ENCODE results near the gene JAZF1. TPM values are rescaled to one million over a fixed set of nuclear protein-coding genes. Genes with fewer than 3 reads are reported as not detected.

The JAZF1 gene
- total and polyA plus RNA-seq, 2 of the 8 experiments (the other 6 are each of a cell fraction or from before 2014, with no cell fraction given) = 2.6 to 21.8 TPM

- no peak overlapping the region for H2AK5ac ChIP-seq (ENCODE audit: low read depth, low read length)
- H3K79me2 ChIP-seq (ENCODE audit: control insufficient read depth in 1 of 2, insufficient read depth in 2 of 2, low read length in 2 of 2) = peaks cover 0 to 57% of the 10 kb centered on the region in 2 experiments; a peak in 3 of 4 replicates
- H4K20me1 ChIP-seq (replicated peaks in 1 of 2; ENCODE audit: control insufficient read depth in 1 of 2, insufficient read depth in 2 of 2, low read length in 2 of 2) = peaks cover 0 to 3% of the 10 kb centered on the region in 2 experiments
- H3K36me3 ChIP-seq (ENCODE audit: control insufficient read depth in 2 of 4, insufficient read depth in 4 of 4, low read length in 3 of 4) = no peaks in the 10 kb centered on the region
- DNase-seq (ENCODE audit: low read depth in 1 of 2, low spot score in 2 of 2) (no peak), FAIRE-seq (no peak)
- H2BK12ac ChIP-seq (ENCODE audit: low read depth, low read length) = no peak overlapping the region
- no peak overlapping the region for H2BK15ac ChIP-seq (ENCODE audit: low read length)
- H3K14ac ChIP-seq (ENCODE audit: insufficient read length) = no peak overlapping the region
- POLR2A ChIA-PET (ENCODE audit: partially characterized antibody) = interaction anchor here (1.2 kb wide), 1 partner anchor 10 kb away, joined by 3 read pairs; no protein-coding TSS in a partner anchor
- H3K18ac ChIP-seq (ENCODE audit: extremely low read depth, low read length) = no peak overlapping the region
- no peak overlapping the region for H3K56ac ChIP-seq (replicated peaks; ENCODE audit: insufficient read length, low read depth, low read length)
- CTCF ChIA-PET (ENCODE audit: partially characterized antibody) = no interaction called here
- H3K23me2 ChIP-seq (ENCODE audit: low read depth, low read length) = peaks cover 1% of the 10 kb centered on the region; the same call in 1 of the 2 replicates
- H3K9ac ChIP-seq (replicated peaks in 1 of 4; ENCODE audit: extremely low read depth in 1 of 4, low read depth in 3 of 4, low read length in 3 of 4) = no peak overlapping the region
- H3K4me3 ChIP-seq (ENCODE audit: extremely low read depth in 1 of 4, insufficient read depth in 2 of 4, low read depth in 3 of 4, low read length in 4 of 4) = no peak overlapping the region
- H3K27me3 ChIP-seq (replicated peaks in 1 of 4; ENCODE audit: control insufficient read depth in 3 of 4, extremely low read depth in 1 of 4, insufficient read depth in 3 of 4, low read length in 3 of 4) = no peaks in the 10 kb centered on the region
- no peak overlapping the region for H3K27ac ChIP-seq (ENCODE audit: low read depth, low read length)
- H2BK20ac ChIP-seq (ENCODE audit: low read length) = no peak overlapping the region
- no peak overlapping the region for H3K23ac ChIP-seq (ENCODE audit: insufficient read length)
- no peak overlapping the region for H2BK5ac ChIP-seq (ENCODE audit: low read depth, low read length)
- no peak overlapping the region for H2BK120ac ChIP-seq (replicated peaks; ENCODE audit: low read depth, low read length)
- no peak overlapping the region for H4K91ac ChIP-seq (replicated peaks; ENCODE audit: insufficient read length, low read length)
- H4K5ac ChIP-seq (ENCODE audit: insufficient read length, low read depth, low read length) = no peak overlapping the region
- no peaks in the 10 kb centered on the region for H3K9me3 ChIP-seq (ENCODE audit: insufficient read depth in 2 of 2, low read depth in 1 of 2, low read length in 1 of 2)
- 0 out of 2 replicates have a peak, but pooled peaks cover 2% of the 10 kb centered on the region for H3K79me1 ChIP-seq (ENCODE audit: low read depth, low read length)
- H3K4me2 ChIP-seq (ENCODE audit: insufficient read depth in 1 of 2, low read depth in 2 of 2, low read length in 2 of 2) = no peak overlapping the region
- WGBS, 2 experiments (ENCODE audit: extremely low coverage in 1 of 2, insufficient coverage in 1 of 2, insufficient read length in 1 of 2, insufficient replicate concordance in 2 of 2, low coverage in 1 of 2, low lambda C conversion rate in 2 of 2, missing lambda C conversion rate in 1 of 2) = 81% methylated on average over 1 of the region's 1 CpG; no CpG with 5 or more reads in 1 of the 2 experiments
- no peak overlapping the region for H3K4ac ChIP-seq (replicated peaks; ENCODE audit: insufficient read length, low read depth, low read length)
- H4K8ac ChIP-seq (ENCODE audit: extremely low read depth, insufficient read depth, low read length) = no peak overlapping the region
- no peak overlapping the region for H2AFZ ChIP-seq (ENCODE audit: low read length)
- H3K4me1 ChIP-seq (replicated peaks in 1 of 4; ENCODE audit: control insufficient read depth in 3 of 4, insufficient read depth in 4 of 4, low read length in 3 of 4) = peaks cover 0 to 25% (median 10%) of the 10 kb centered on the region in 4 experiments; a peak in 5 of 7 replicates
- TF ChIP-seq SAP30 (IDR thresholded peaks at IDR 0.05; ENCODE audit: insufficient read depth, insufficient replicate concordance, low read length) (no peak), RNF2 (IDR thresholded peaks at IDR 0.05; ENCODE audit: borderline replicate concordance, low read depth, low read length, missing control alignments, poor library complexity, severe bottlenecking) (no peak), CHD2 (IDR thresholded peaks at IDR 0.05; ENCODE audit: low read length) (no peak), SIX5 (IDR thresholded peaks at IDR 0.05; ENCODE audit: low read depth, low read length) (no peak), POU5F1 (IDR thresholded peaks at IDR 0.05; ENCODE audit: low read depth, low read length) (no peak), SRF (IDR thresholded peaks at IDR 0.05; ENCODE audit: low read depth, low read length) (no peak), NANOG (IDR thresholded peaks at IDR 0.05; ENCODE audit: insufficient read depth, low read depth, low read length, poor library complexity, severe bottlenecking) (no peak), HDAC6 (IDR thresholded peaks at IDR 0.05; ENCODE audit: low read depth, low read length) (no peak), KDM4A (IDR thresholded peaks at IDR 0.05; ENCODE audit: low read depth, low read length, severe bottlenecking) (no peak), TEAD4 (IDR thresholded peaks at IDR 0.05; ENCODE audit: low read depth, low read length) (no peak), MAX (IDR thresholded peaks at IDR 0.05) (no peak), ATF2 (IDR thresholded peaks at IDR 0.05; ENCODE audit: low read length) (no peak)
Measured at GRCh38 chr7:28173531-28173930, 7.1 kb downstream of the JAZF1 start.

Data from H1 (cell line).